Measurements from ENCODE around the gene NANS. TPM values are rescaled to one million over a fixed set of nuclear protein-coding genes. Genes with fewer than 3 reads are reported as not detected.

Gene NANS
- total and polyA plus RNA-seq, 2 of the 8 experiments (the other 6 are each of a cell fraction or from before 2014, with no cell fraction given) = 56.5 to 67.3 TPM

DNA sequence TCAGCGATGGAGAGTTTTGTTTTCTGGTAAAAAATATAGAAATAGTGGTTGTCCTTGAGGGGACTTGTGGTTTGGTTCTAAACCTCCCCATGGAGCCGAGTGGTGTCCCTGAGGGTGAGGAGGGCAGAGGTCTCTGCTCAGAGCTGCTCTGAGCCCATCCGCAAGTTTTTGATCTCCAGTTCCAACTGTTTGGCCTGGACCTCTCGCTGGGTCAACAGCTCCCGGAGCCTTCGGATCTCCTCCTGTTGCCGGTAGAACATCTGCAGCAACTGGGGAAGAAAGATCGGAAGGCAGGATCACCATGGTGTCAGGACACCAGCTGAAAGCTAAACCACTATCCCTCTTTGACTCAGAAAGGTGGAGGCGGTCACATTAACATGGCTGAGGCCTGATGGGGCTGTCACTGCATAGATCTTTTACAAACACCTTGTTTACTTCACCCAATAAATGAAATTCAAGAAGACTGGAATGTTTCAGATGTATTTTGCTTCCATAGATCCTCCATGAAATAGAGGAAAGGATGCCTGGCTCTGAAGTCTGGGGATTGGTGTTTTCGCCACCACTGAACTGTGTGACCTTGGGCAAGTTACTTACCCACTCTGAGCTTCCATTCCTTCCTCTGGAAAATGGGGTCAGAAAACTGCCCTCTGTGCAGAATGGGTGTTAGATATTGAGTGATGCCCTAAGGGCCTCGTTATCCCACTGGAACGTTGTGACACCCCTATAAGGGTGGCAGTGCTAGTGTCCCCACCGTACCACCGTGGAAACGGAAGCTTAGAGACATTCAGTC is 68.3 kb downstream of the NANS start:
- Histone ChIP-seq H4K8ac (ENCODE audit: extremely low read depth, insufficient read depth, low read length) (no peak overlapping the region), H3K4ac (replicated peaks; ENCODE audit: insufficient read length, low read depth, low read length) (no peak overlapping the region), H2BK120ac (replicated peaks; ENCODE audit: low read depth, low read length) (no peak overlapping the region), H2AK5ac (ENCODE audit: low read depth, low read length) (no peak overlapping the region), H3K4me3 (ENCODE audit: extremely low read depth in 1 of 4, insufficient read depth in 2 of 4, low read depth in 3 of 4, low read length in 4 of 4) (no peak overlapping the region), H4K20me1 (replicated peaks in 1 of 2; ENCODE audit: control insufficient read depth in 1 of 2, insufficient read depth in 2 of 2, low read length in 2 of 2) (peaks cover 0 to 3% of the 10 kb centered on the region in 2 experiments), H3K9ac (replicated peaks in 1 of 4; ENCODE audit: extremely low read depth in 1 of 4, low read depth in 3 of 4, low read length in 3 of 4) (no peak overlapping the region), H2AFZ (ENCODE audit: low read length) (no peak overlapping the region), H3K56ac (replicated peaks; ENCODE audit: insufficient read length, low read depth, low read length) (no peak overlapping the region), H3K23me2 (ENCODE audit: low read depth, low read length) (no peaks in the 10 kb centered on the region), H3K27me3 (replicated peaks in 1 of 4; ENCODE audit: control insufficient read depth in 3 of 4, extremely low read depth in 1 of 4, insufficient read depth in 3 of 4, low read length in 3 of 4) (no peaks in the 10 kb centered on the region; a peak in 1 of 7 replicates), H3K14ac (ENCODE audit: insufficient read length) (no peak overlapping the region), H3K79me2 (ENCODE audit: control insufficient read depth in 1 of 2, insufficient read depth in 2 of 2, low read length in 2 of 2) (no peaks in the 10 kb centered on the region), H3K4me1 (replicated peaks in 1 of 4; ENCODE audit: control insufficient read depth in 3 of 4, insufficient read depth in 4 of 4, low read length in 3 of 4) (no peaks in the 10 kb centered on the region; a peak in 1 of 7 replicates), H4K91ac (replicated peaks; ENCODE audit: insufficient read length, low read length) (no peak overlapping the region), H2BK12ac (ENCODE audit: low read depth, low read length) (no peak overlapping the region), H3K79me1 (ENCODE audit: low read depth, low read length) (no peaks in the 10 kb centered on the region), H2BK5ac (ENCODE audit: low read depth, low read length) (no peak overlapping the region), H2BK15ac (ENCODE audit: low read length) (no peak overlapping the region), H2BK20ac (ENCODE audit: low read length) (no peak overlapping the region), H3K4me2 (ENCODE audit: insufficient read depth in 1 of 2, low read depth in 2 of 2, low read length in 2 of 2) (no peak overlapping the region), H3K9me3 (ENCODE audit: insufficient read depth in 2 of 2, low read depth in 1 of 2, low read length in 1 of 2) (no peaks in the 10 kb centered on the region; a peak in 1 of 4 replicates), H3K36me3 (ENCODE audit: control insufficient read depth in 2 of 4, insufficient read depth in 4 of 4, low read length in 3 of 4) (peaks cover 0 to 4% (median 1%) of the 10 kb centered on the region in 4 experiments; a peak in 3 of 8 replicates), H3K23ac (ENCODE audit: insufficient read length) (no peak overlapping the region), H3K27ac (ENCODE audit: low read depth, low read length) (no peak overlapping the region), H4K5ac (ENCODE audit: insufficient read length, low read depth, low read length) (no peak overlapping the region), H3K18ac (ENCODE audit: extremely low read depth, low read length) (no peak overlapping the region)
- ChIA-PET POLR2A (ENCODE audit: partially characterized antibody) (no interaction called here), CTCF (ENCODE audit: partially characterized antibody) (no interaction called here)
- no peak for DNase-seq (ENCODE audit: low read depth in 1 of 2, low spot score in 2 of 2)
- no peak for FAIRE-seq
- WGBS, 2 experiments (ENCODE audit: extremely low coverage in 1 of 2, insufficient coverage in 1 of 2, insufficient read length in 1 of 2, insufficient replicate concordance in 2 of 2, low coverage in 1 of 2, low lambda C conversion rate in 2 of 2, missing lambda C conversion rate in 1 of 2) = 89% methylated on average over 15 of the region's 15 CpGs; no CpG with 5 or more reads in 1 of the 2 experiments
- TF ChIP-seq E2F6 (IDR thresholded peaks at IDR 0.05) (no peak), CBX5 (IDR thresholded peaks at IDR 0.05; ENCODE audit: low read depth, low read length) (no peak), FOSL1 (IDR thresholded peaks at IDR 0.05; ENCODE audit: insufficient read depth, low read depth, low read length) (no peak), TEAD4 (IDR thresholded peaks at IDR 0.05; ENCODE audit: low read depth, low read length) (no peak), RBBP5 (IDR thresholded peaks at IDR 0.05; ENCODE audit: borderline replicate concordance, low read depth, low read length) (no peak), SIN3A (conservative IDR thresholded peaks at IDR 0.05 in 1 of 2, IDR thresholded peaks at IDR 0.05 in 1 of 2; ENCODE audit: low read depth in 1 of 2, low read length in 2 of 2) (no peak), SRF (IDR thresholded peaks at IDR 0.05; ENCODE audit: low read depth, low read length) (no peak)
